NCI-H2171 treated with DMSO at 0.1 percent for 48 hours (cell line): ENCODE data around the gene ABCC3.
A peak's percentile ranks its signal among the peaks of the same experiment; 100 is the strongest.
"Not testable (repeated sequence)": the region's sequence is repeated elsewhere in the genome, so short reads cannot be mapped to it uniquely, and the experiment has no call there.

Experiments used
- DNase-seq: peaks from one replicate; lab custom pipeline; 2025; lab: John Stamatoyannopoulos, UW

Gene ABCC3

DNA sequence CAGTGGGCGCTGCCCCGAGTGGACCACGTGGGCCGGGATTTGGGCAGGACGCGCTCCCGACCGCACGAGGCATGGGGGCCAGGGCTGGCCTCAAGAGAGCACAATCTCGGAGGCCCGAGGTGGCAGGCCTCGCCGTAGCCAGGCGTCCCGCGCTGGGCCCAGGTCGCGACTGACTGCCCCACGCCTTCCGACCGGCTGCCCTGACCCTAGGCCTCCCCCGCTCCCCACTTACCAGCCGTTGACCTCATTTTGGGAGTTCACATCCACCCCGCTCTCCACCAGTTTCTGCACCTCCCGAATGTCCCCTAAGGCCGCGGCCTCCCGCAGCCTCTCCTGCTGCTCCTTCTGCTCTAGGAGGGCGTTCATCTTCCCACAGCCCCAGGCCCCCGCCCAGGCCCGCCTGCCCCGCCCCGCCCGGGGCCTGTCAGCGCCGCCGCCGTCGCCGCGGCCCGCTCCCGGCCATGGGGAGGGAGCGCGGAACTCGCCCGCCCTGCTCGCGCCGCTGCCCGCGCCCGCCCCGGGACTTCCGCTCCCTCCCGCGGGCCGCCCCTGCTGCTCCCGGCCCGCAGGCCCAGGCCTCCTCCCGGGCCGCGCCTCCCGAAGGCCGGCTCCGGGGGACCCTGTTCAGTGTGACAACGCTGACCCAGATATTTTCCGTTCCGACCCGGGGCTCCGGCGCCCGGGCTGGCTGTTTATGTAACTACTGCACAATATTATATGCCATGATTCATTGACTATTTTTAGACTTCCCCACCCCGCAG lies 72.8 kb downstream of the ABCC3 start, which contains the start of gene ANKRD40:
Gene ANKRD40 (minus strand): TSS at position 626 of the 761 bp plus-strand sequence. CDS start 260 bp downstream, at position 366.
- DNase-seq = peak; percentile 93

GRCh38 chr17:50708050-50709000 lies 73.6 kb downstream of the ABCC3 start:
- DNase-seq = peak; percentile 62

DNA sequence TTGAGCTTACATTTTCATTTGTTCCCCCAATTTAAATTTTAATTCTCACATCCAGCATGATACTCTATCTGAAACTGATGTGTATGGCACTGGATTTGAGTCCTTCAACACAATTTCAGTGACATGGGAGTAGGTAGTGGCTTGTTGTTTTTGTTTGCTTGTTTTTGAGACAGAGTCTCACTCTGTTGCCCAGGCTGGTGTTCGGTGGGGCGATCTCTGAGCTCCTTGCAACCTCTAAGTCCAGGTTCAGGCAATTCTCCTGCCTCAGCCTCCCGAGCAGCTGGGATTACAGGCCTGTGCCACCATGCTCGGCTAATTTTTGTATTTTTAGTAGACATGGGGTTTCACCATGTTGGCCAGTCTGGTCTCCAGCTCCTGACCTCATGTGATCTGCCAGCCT lies 74.4 kb downstream of the ABCC3 start:
- DNase-seq = not testable (repeated sequence)

DNA sequence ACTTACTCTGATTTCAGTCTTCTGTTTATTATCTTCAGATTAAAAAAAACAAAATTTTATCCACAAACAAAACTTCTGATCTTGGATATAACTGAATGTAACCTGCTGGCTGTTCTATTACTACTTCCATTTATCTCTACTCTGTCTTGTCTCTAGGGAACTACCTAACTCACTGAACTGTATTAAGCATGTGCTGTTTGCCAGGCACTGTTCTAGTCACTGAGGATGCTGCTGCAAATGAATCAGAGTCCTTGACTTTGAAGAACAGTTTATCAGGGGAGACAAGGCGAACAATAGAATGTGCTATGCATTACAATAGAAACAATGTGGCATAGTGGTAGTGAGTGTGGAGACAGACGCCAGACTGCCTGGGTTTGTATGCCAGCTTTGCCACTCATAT lies 75.3 kb downstream of the ABCC3 start:
- no peak for DNase-seq

DNA sequence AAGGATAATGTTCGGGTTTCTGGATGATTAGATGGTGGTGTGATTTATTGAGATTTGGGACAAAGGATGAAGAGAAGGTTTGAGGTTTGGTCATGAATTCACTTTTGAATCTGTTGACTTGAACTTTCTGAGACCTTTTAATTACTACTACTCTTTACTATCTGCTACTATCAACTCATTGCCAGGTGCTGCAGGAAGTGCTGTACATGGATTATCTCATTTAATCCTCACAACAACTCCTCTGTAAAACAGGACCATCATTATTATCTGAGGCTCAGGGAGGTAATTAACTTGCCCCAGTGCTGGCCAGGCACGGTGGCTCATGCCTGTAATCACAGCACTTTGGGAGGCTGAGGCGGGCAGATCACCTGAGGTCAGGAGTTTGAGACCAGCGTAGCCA lies 76.0 kb downstream of the ABCC3 start:
- DNase-seq = no peak

GRCh38 chr17:50712641-50713040 lies 78.0 kb downstream of the ABCC3 start:
- DNase-seq = no peak

- DNase-seq = no peak
These were observed 80.8 kb downstream of the ABCC3 start for GRCh38 chr17:50715471-50715870.

DNA sequence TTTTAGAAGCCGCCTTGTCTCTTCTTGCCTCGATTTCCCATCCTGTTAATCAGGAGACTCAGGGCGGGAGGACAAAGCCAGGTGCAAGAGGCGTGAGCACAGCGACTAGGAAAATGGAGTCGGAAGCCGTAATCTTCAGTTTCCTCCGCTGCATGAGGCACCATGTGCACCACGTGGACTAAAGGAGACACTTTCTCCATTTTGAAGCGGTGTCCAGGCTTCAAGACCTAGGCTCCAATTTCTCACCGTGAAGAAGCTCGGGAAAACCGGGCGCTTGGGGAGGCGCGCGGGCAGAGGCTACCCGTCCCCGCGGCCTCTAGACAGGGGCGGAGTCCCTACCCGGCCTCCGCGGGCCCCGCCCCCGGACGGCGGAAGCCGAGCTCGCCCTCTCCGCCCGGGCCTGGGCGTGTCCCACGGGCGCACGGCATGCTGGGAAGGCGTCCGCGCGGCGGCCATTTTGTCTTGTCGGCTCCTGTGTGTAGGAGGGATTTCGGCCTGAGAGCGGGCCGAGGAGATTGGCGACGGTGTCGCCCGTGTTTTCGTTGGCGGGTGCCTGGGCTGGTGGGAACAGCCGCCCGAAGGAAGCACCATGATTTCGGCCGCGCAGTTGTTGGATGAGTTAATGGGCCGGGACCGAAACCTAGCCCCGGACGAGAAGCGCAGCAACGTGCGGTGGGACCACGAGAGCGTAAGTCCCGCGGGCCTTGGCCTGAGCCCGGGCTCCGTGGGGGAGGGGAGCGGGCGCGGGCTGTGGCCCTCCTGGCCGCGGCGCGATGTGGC lies 84.7 kb downstream of the ABCC3 start, which contains the start of gene LUC7L3:
Gene LUC7L3 (plus strand): TSS at position 460 of the 780 bp plus-strand sequence. CDS start 130 bp downstream, at position 590.
- DNase-seq = peak; percentile 94

GRCh38 chr17:50719924-50720794 lies 85.5 kb downstream of the ABCC3 start:
- DNase-seq = peak; percentile 66

DNA sequence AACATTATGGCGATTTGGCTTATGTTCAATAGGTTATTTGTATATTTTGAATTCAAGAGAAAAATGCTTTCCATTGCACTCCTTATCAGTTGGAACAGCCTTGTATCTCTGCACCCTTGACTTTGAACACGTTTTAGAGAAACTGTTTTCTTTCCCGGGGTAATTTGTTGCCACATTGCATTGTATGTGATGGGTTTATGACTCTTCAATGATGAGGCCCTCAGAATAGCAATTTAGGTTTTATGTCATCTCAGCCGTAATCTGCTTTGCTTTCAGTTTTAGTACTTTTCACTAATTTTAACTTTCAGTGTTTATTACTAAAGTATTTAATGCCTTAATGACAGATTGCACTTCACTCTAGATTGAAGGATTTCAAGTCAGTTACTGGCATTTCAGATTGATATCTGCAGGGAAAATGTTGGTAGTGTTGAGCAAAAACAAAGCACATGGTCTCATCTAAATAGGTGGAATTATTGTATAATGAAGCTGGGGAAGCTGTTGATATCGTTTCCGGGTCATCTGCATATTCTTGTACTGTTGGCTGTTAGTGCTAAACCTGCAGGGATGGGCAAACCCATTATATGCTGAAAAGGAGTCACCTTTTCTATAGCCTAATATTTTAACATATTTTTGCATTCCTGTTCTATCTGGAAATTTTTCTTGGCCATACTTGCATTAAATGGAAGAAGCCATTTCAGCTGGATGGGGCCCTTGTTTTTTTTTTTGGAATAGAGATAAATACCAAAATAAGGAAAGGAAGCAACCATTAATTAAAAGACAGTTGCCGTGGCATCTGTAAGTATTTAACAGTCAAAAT lies 86.7 kb downstream of the ABCC3 start:
- DNase-seq = no peak

GRCh38 chr17:50722746-50723145 lies 88.1 kb downstream of the ABCC3 start:
- no peak for DNase-seq

DNA sequence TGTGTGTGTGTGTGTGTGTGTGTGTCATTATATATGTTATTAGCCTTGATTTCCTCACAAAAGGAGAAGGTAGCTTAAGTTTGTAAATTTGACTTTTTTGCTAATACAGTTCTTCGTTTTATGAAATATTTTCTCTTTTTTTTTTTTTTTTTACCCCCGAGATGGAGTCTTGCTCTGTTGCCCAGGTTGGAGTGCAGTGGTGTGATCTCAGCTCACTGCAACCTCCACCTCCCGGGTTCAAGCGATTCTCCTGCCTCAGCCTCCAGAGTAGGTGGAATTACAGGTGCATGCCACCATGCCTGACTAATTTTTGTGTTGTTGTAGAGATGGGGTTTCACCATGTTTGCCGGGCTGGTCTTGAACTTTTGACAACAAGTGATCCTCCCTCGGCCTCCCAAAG lies 89.9 kb downstream of the ABCC3 start:
- DNase-seq = not testable (repeated sequence)

- DNase-seq = no peak
These were observed 91.3 kb downstream of the ABCC3 start for GRCh38 chr17:50725769-50726655.

- no peak for DNase-seq
These were observed 93.4 kb downstream of the ABCC3 start for GRCh38 chr17:50728112-50728429.

- DNase-seq = no peak
These were observed 94.4 kb downstream of the ABCC3 start for GRCh38 chr17:50728881-50729765.

DNA sequence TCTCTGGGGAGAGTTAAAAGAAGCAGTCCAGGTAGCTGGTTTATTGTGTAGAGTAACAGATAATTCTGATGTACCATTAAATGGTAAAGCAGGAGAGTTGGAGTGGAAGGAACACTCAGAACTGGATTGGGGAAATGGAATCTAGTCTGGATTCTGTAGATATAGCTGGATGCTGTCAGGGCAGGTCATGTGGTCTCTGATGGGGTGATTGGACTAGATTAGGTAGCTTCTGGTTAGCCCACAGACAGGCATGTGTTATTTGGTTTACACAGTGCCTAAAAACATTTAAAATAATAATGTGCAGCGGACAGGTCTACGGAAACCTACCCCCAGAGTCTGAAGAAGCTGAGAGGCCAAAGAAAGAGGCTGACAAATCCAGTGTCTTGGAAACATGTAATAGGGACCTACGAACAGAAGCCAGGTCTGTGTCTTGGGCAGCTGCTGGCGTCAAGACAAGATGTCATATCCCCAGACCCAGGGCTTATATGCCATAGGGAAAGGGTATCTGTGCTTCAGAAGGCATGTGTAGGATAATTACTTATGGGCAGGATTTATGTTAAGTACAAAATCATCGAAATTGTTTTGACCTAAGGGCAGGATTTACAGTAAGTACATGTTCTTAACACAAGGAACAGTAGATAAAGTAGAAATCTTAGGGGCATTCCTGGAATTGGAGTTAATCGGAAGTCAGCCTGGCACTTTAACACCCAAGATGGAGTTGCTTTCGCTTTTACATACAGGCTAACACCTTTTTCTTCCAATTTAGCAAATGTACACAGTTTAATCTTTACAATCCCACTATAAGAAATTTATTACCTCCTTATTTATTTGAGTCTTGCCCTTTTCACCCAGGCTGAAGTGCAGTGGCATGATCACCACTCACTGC lies 97.1 kb downstream of the ABCC3 start:
- no peak for DNase-seq

GRCh38 chr17:50735287-50735686 lies 100.6 kb downstream of the ABCC3 start:
- DNase-seq = no peak
